Nucleus accumbens (tissue), 56 donors: ENCODE measurements around the gene FOXN4.

Experiments
- DNase-seq, 56 donors: peaks; one replicate each; lab custom pipeline; 2025; lab: John Stamatoyannopoulos, UW

Gene FOXN4

GRCh38 chr12:109261087-109261486 is 48.0 kb downstream of the FOXN4 start:
- no peak for DNase-seq

- DNase-seq = no peak
These were observed 49.6 kb downstream of the FOXN4 start for GRCh38 chr12:109259545-109259895.

- no peak for DNase-seq
These were observed 50.2 kb downstream of the FOXN4 start for GRCh38 chr12:109258607-109259544.

- no peak for DNase-seq
These were observed 50.9 kb downstream of the FOXN4 start for GRCh38 chr12:109258201-109258600.

- no peak for DNase-seq
These were observed 53.1 kb downstream of the FOXN4 start for GRCh38 chr12:109256011-109256410.

- DNase-seq = peak in 19 of 56 donors; percentile 1 to 45 (median 19)
These were observed 53.7 kb downstream of the FOXN4 start for GRCh38 chr12:109255377-109255776.

GRCh38 chr12:109253913-109254544 is 55.1 kb downstream of the FOXN4 start:
- DNase-seq = no peak

- no peak for DNase-seq
These were observed 56.3 kb downstream of the FOXN4 start for GRCh38 chr12:109252799-109253198.

GRCh38 chr12:109250523-109250922 is 58.6 kb downstream of the FOXN4 start:
- no peak for DNase-seq

GRCh38 chr12:109247831-109248654 is 61.0 kb downstream of the FOXN4 start:
- DNase-seq = no peak

GRCh38 chr12:109246221-109246620 is 62.9 kb downstream of the FOXN4 start:
- no peak for DNase-seq

GRCh38 chr12:109244073-109244472 is 65.0 kb downstream of the FOXN4 start:
- no peak for DNase-seq

GRCh38 chr12:109241936-109242335 is 67.1 kb downstream of the FOXN4 start:
- no peak for DNase-seq

- DNase-seq = no peak
These were observed 68.7 kb downstream of the FOXN4 start for GRCh38 chr12:109240365-109240764.

GRCh38 chr12:109239691-109240090 is 69.4 kb downstream of the FOXN4 start:
- DNase-seq = no peak

- no peak for DNase-seq
These were observed 69.9 kb downstream of the FOXN4 start for GRCh38 chr12:109239179-109239578.

GRCh38 chr12:109236257-109236656 is 72.8 kb downstream of the FOXN4 start:
- no peak for DNase-seq

- DNase-seq = no peak
These were observed 75.1 kb downstream of the FOXN4 start for GRCh38 chr12:109234012-109234411.

- DNase-seq = peak in 41 of 56 donors; percentile 4 to 75 (median 37)
These were observed 76.4 kb downstream of the FOXN4 start for GRCh38 chr12:109232731-109233130.

- DNase-seq = no peak
These were observed 78.9 kb downstream of the FOXN4 start for GRCh38 chr12:109230193-109230592.

GRCh38 chr12:109228664-109229063 is 80.4 kb downstream of the FOXN4 start:
- no peak for DNase-seq
